WERI-Rb-1 (cell line): ENCODE data around the gene BNC2.

ENCODE experiments used
- DNase-seq: peaks from one replicate; pipeline ENCODE4 v3.0.0-alpha.2; 2020
- H3K27ac ChIP-seq: fragments of 250-450 bp; sonication (Bioruptor Pico); 2 replicates; pipeline ENCODE4 v1.5.1; 2020; ENCODE audit warnings: mild to moderate bottlenecking, moderate library complexity
- H3K27me3 ChIP-seq: fragments of 250-450 bp; sonication (Bioruptor Pico); 2 replicates; pipeline ENCODE4 v1.5.1; 2021; ENCODE audit warnings: mild to moderate bottlenecking, low read depth, moderate library complexity; ENCODE audit not compliant: insufficient read depth, severe bottlenecking
- H3K36me3 ChIP-seq: fragments of 250-450 bp; sonication (Bioruptor Pico); 2 replicates; pipeline ENCODE4 v1.5.1; 2020; ENCODE audit warnings: mild to moderate bottlenecking, moderate library complexity
- H3K4me3 ChIP-seq: 2 replicates; pipeline ENCODE4 v1.5.1; 2011; ENCODE audit warnings: low read depth, mild to moderate bottlenecking, control low read depth, low read length
- H3K9me3 ChIP-seq: fragments of 250-450 bp; sonication (Bioruptor Pico); 2 replicates; pipeline ENCODE4 v1.5.1; 2021; ENCODE audit warnings: mild to moderate bottlenecking, moderate library complexity; ENCODE audit not compliant: severe bottlenecking
- TF ChIP-seq, protein P1 (sequence below): IDR thresholded peaks from 2 replicates; pipeline ENCODE4 v1.5.1; 2011; ENCODE audit warnings: low read depth, mild to moderate bottlenecking, control low read depth, inconsistent platforms, low read length

Gene BNC2

GRCh38 chr9:16628413-16628812, 242.1 kb downstream of the BNC2 start:
- Histone ChIP-seq H3K9me3 (no peaks in the 10 kb centered on the region), H3K4me3 (no peak overlapping the region), H3K36me3 (no peaks in the 10 kb centered on the region), H3K27ac (no peak overlapping the region), H3K27me3 (no peaks in the 10 kb centered on the region)
- TF ChIP-seq, protein P1, sequence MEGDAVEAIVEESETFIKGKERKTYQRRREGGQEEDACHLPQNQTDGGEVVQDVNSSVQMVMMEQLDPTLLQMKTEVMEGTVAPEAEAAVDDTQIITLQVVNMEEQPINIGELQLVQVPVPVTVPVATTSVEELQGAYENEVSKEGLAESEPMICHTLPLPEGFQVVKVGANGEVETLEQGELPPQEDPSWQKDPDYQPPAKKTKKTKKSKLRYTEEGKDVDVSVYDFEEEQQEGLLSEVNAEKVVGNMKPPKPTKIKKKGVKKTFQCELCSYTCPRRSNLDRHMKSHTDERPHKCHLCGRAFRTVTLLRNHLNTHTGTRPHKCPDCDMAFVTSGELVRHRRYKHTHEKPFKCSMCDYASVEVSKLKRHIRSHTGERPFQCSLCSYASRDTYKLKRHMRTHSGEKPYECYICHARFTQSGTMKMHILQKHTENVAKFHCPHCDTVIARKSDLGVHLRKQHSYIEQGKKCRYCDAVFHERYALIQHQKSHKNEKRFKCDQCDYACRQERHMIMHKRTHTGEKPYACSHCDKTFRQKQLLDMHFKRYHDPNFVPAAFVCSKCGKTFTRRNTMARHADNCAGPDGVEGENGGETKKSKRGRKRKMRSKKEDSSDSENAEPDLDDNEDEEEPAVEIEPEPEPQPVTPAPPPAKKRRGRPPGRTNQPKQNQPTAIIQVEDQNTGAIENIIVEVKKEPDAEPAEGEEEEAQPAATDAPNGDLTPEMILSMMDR = no peak
- DNase-seq = no peak

DNA sequence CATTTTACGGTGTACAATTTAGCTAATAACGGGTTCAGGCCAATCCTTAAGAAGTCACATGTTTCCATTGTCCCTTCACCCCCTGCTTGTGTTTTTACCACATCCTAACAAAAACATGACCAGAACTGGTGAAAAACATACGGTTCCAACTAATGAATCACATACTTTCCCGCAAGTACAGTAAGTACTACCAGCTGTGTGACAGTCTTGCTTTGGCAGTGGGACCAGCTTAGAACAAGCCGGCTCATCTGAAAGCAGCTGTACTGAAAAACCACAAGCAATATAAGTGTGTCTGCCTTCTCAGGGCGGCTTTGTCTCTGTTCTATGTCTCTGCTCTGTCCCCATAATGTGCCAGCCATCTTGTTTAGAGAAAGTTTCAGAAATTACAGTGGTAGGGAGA, 242.5 kb downstream of the BNC2 start:
- Histone ChIP-seq H3K4me3 (no peak overlapping the region), H3K27me3 (no peaks in the 10 kb centered on the region), H3K9me3 (no peaks in the 10 kb centered on the region), H3K36me3 (no peaks in the 10 kb centered on the region), H3K27ac (no peak overlapping the region)
- TF ChIP-seq, protein P1 = no peak
- DNase-seq = peak; percentile 24

DNA sequence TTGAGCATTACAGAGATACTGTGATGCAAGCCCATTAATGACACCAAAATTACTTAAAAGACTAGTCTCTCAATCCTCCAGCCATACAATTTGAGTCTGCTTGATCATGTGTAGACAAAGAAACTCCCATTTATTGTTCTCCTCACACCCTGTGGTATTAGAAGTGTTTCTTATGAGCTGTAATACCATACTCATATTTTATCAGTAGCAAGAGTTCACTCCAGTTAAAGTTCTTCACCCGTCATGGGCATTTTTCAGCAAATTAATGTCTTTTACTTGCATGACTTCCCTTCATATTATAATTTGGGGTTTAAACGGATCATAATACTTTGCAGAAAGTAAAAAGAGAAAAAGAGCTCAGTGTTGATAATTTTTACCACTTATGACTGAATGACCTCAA, 242.9 kb downstream of the BNC2 start:
- no peak overlapping the region for H3K27ac ChIP-seq
- TF ChIP-seq, protein P1 = no peak

GRCh38 chr9:16626577-16627130, 243.8 kb downstream of the BNC2 start:
- TF ChIP-seq, protein P1 = no peak
- DNase-seq = peak; percentile 33
- H3K36me3 ChIP-seq = no peaks in the 10 kb centered on the region
- H3K27ac ChIP-seq = no peak overlapping the region
- H3K9me3 ChIP-seq = no peaks in the 10 kb centered on the region
- H3K27me3 ChIP-seq = no peaks in the 10 kb centered on the region
- peak overlapping the region; percentile 7 for H3K4me3 ChIP-seq

More for the DNA sequence above, 242.9 kb downstream of the BNC2 start:
- H3K4me3 ChIP-seq = no peak overlapping the region
- no peak for DNase-seq
- H3K36me3 ChIP-seq = no peaks in the 10 kb centered on the region
- H3K27me3 ChIP-seq = no peaks in the 10 kb centered on the region
- no peaks in the 10 kb centered on the region for H3K9me3 ChIP-seq

GRCh38 chr9:16625811-16626210, 244.7 kb downstream of the BNC2 start:
- H3K27me3 ChIP-seq = no peaks in the 10 kb centered on the region
- no peaks in the 10 kb centered on the region for H3K9me3 ChIP-seq
- H3K4me3 ChIP-seq = no peak overlapping the region
- H3K27ac ChIP-seq = no peak overlapping the region
- no peak for DNase-seq
- H3K36me3 ChIP-seq = no peaks in the 10 kb centered on the region
- TF ChIP-seq, protein P1 = no peak

DNA sequence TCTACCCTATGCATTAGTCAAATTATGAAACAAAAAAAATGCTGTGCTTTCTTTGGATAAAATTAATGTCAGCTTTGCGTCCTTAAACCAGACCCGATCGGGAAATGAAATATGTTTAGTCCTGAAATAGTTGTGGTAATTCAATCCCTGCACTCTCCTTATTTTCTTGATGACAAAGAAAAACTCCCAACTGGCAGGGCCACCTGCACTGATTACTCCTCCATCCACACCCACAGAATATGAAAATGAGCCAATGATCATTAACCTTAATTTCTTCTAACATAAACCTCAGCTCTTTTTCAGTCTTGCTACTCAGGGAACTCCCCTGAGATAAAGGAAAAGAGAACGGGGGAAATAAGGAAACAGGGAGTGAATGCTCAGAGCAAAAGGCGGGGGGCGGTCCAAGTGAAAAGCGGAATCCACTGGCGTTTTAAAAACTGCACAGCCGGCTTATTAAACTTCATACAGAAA, 245.3 kb downstream of the BNC2 start:
- H3K9me3 ChIP-seq = no peaks in the 10 kb centered on the region
- H3K36me3 ChIP-seq = no peaks in the 10 kb centered on the region
- DNase-seq = no peak
- TF ChIP-seq, protein P1 = no peak
- H3K4me3 ChIP-seq = no peak overlapping the region
- no peaks in the 10 kb centered on the region for H3K27me3 ChIP-seq
- H3K27ac ChIP-seq = no peak overlapping the region
